Activated CD4-positive, alpha-beta T cell treated with anti-CD3 and anti-CD28 coated beads, Interleukin-2, amount 50 U/mL, for 4 hours (primary cell): ENCODE measurements around the gene ATAD3A.
"Not testable (repeated sequence)": the region's sequence is repeated elsewhere in the genome, so short reads cannot be mapped to it uniquely, and the experiment has no call there.

Experiments used
- DNase-seq, 2 experiments: peaks; one replicate each; pipeline ENCODE4 v3.0.0-alpha.2; 2020

Gene ATAD3A

GRCh38 chr1:1540818-1541628, 29.1 kb downstream of the ATAD3A start:
- DNase-seq: no peak

GRCh38 chr1:1541956-1542765, 30.2 kb downstream of the ATAD3A start:
- DNase-seq: no peak

GRCh38 chr1:1542766-1543705, 31.1 kb downstream of the ATAD3A start:
- no peak for DNase-seq

- DNase-seq: no peak
Measured at GRCh38 chr1:1543706-1544099, 31.7 kb downstream of the ATAD3A start.

DNA sequence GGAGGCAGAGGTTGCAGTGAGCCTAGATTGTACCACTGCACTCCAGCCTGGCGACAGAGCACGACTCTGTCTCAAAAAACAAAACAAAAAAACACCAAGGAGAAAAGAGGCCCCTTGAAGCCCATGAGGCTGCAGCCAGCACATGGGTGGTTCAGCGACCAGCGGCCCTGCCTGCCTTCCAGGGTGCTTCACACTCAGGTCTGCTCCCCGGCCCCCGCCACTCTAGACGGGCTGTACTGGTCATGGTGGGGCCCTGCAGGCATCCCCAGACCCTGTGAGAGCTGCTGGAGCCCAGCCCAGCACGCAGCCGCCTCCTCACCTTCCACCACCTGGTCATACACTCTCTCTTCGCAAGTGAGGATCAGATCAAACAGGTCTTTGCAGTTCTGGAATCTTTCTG, 32.6 kb downstream of the ATAD3A start:
- DNase-seq: no peak

DNA sequence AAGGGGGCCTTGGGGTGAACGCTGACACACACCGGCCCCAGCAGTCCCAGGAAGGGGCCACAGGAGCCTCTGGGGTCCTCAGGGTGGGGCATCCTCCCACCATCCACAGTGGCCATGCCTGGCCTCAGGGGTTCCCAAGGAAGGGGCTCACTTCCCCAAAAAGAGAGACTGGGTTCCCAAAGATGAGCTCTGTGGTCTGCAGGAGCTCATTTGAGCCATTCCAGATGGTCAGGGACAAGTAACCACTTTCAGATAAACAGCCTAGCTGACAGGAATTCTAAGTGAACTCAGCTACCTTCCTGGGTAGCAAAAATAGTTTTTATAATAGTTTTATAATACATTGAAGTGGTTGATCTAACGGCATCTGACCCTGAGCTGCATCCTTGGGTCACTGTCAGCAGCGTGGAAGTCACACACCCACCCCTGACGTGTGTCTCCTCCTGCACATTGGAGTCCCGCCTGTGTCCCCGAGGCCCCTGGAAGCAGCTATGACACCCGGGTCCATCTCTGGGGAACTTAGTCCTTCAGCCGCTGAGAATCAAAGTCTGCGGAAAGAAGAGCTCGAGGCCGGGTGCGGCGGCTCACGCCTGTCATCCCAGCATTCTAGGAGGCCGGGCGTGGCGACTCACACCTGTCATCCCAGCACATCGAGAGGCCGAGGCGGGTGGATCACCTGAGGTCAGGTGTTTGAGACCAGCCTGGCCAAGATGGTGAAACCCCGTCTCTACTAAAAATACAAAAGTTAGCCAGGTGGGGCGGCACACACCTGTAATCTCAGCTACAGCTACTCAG, 34.2 kb downstream of the ATAD3A start:
- no peak for DNase-seq

DNA sequence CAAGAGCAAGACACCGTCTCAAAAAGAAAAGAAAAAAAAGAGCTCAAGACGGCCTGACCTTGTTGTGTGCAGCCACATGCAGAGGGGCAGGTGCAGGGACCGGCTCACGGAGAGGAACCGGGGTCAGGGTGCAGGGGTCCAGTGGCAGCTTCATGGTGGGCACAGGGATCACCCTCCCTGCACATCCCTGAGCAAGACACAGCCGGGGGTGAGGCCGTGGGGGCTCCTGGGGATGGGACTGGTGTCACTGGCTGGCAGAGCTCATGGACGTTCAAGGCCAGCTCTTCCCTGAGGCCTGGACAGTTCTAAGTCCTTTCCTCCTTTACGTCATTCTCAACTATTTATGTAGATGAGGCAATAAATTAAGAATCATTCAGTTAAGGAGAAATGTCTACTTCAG, 35.0 kb downstream of the ATAD3A start:
- DNase-seq: no peak

DNA sequence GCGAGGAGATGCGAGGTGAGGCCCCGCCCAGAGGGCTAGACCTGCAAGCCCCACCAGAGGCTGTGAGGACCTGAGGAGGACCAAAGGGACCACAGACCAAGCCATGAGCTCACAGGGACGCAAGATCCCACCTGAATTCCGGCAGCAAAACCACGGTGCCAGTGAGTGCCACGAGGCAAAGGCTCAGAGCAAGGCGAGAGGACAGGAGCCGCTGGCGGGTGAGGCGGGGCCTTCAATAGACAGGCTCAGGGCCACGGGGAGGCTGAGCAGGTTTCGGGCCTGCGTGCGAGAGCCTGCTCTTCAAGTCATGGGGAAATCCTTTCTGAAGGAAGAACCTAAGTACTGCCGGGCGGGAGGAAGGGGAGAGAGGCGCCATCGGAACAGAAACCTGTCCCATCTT, 35.5 kb downstream of the ATAD3A start:
- no peak for DNase-seq

- no peak for DNase-seq
Measured at GRCh38 chr1:1548591-1548990, 36.6 kb downstream of the ATAD3A start.

GRCh38 chr1:1550087-1550486, 38.1 kb downstream of the ATAD3A start:
- DNase-seq: no peak

- no peak for DNase-seq
Measured at GRCh38 chr1:1550591-1551432, 38.9 kb downstream of the ATAD3A start.

DNA sequence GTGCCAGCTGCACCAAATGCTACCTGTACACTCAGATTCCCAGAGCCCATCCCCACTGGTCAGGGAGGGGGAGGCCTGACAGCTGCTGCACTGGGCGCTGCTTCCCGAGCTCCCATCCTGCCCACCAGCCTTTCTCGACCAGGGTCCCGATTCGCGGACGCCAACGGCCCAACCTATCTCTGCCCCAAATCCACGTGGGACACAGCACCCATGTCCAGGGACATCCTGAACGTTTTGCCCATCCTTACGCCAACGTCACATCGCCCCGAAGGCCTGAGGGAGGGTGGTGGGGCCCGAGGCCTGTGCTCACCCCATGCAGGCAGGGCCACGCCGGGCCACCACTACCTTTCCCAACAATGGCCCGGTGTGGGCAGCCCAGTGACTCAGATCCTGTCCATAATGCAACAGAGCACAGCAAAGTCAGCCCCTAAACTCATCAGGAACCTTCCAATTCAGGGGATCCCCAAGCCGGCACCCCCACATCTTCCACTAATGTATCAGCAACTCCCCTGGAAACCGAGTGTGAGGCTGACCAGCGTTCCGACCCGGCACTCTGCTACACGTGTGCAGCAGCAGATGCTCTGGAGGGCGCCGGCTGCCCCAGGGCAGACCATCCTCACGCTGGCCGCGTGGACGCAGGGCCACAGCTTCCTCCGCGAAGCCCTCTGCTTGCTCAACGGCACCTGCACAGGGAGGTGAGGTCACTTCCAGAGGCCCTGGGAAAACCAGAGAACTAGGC, 39.7 kb downstream of the ATAD3A start:
- no peak for DNase-seq

DNA sequence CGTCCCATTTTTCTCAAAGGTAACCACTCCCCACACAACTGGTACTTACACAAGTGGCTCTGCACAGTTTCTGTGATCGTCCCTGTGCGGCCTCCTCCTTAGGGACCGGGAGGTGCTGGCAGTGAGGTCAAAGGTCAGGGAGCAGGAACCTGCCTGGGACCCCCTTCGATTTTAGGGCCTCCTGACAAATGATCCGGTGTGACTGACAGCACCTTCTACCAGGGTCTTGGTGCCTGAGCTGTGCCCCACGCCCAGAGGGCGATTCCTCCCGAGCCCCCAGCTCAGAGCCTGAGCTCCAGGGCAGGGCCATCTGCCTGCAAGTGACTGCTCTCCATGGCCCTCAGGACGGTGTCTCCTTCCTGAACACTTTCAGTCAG, 40.3 kb downstream of the ATAD3A start:
- no peak for DNase-seq

DNA sequence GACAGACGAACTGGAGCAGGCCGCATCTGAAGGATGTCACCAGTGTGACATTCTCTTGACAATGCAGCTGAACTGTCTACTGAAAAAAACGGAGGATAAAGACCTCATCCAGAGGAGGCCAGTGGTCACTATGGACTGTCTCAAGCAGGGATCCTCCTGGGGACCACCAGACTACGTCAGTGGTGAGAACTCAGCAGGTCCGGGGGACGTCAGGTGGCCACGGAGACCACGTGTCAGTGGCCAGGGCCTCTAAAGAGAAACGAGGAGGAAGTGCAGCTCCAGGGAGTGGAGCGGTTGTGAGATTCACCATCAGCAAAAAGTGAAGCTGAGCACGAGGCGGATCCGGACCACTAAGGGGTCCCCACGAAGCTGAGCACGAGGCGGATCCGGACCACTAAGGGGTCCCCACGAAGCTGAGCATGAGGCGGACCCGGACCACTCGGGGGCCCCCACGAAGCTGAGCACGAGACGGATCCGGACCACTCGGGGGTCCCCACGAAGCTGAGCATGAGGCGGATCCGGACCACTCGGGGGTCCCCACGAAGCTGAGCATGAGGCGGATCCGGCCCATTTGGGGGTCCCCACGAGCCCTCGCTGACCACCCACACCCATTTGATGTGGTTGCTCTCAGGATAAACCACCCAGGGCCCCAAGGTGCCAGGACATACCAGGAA, 42.0 kb downstream of the ATAD3A start:
- no peak for DNase-seq

- DNase-seq: no peak
Measured at GRCh38 chr1:1554550-1554925, 42.6 kb downstream of the ATAD3A start.

DNA sequence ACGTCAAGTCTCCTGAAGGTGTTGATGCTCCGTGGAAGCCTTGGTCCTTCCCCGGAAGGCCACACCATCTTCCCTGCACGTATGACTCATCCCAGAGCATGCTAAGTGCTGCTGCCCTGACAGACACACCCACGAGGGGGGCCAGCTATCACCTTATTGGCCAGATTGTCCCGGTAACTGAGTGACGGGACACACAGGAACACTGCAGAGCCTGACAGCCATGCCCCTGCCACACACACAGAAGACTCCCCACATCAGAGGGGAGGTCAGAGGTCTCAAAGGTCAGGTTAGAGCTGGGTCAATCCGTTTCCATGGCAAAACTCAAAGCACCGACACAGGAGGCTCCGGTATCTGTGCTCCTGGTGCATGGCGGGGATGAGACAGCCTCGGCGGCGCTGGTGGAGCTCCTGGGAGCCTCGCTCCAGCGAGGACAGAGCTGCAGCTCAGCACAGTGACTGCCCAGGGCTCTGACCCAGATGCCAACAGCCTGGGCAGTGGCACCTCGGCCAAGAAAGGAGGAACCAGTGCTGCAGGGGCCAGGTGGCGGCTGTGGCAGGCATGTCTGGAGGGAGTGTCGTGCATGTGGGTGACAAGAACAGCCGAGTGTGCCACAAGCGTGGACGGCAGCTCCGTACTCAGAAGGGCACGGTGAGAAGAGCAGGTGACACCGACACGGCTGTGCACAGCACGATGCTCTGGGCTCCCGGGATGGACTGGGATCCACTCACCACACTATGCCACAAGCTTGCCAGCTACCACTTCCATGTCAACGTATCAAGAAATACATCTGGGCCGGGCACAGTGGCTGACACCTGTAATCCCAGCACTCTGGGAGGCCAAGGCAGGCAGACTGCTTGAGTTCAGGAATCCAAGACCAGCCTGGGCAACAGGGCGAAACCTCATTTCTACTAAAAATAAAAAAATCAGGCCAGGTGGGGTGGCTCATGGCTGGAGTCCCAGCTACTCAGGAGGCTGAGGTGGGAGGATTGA, 43.3 kb downstream of the ATAD3A start:
- DNase-seq: no peak

DNA sequence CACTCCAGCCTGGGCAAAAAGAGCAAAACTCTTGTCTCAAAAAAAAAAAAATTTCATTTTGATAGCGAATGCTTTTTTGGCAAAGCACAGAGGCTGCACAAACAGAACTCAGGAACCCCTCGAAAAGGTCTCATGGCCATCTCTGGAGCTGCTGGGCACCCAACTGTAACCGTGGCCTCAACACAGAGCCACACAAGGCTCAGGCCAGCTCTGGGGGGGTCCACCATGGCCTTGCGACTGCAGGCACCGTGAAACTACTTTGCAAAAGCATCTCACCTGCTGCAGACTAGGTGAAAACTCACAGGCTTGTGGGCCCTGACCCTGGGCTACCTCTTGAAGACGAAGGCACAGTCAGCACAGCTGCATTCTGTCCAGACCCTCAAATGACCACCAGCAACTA, 44.5 kb downstream of the ATAD3A start:
- no peak for DNase-seq

GRCh38 chr1:1556961-1557360, 45.0 kb downstream of the ATAD3A start:
- DNase-seq: not testable (repeated sequence)

GRCh38 chr1:1557688-1558087, 45.7 kb downstream of the ATAD3A start:
- DNase-seq: not testable (repeated sequence)
